ENCODE data around the gene NPAS2.

The NPAS2 gene, protein sequence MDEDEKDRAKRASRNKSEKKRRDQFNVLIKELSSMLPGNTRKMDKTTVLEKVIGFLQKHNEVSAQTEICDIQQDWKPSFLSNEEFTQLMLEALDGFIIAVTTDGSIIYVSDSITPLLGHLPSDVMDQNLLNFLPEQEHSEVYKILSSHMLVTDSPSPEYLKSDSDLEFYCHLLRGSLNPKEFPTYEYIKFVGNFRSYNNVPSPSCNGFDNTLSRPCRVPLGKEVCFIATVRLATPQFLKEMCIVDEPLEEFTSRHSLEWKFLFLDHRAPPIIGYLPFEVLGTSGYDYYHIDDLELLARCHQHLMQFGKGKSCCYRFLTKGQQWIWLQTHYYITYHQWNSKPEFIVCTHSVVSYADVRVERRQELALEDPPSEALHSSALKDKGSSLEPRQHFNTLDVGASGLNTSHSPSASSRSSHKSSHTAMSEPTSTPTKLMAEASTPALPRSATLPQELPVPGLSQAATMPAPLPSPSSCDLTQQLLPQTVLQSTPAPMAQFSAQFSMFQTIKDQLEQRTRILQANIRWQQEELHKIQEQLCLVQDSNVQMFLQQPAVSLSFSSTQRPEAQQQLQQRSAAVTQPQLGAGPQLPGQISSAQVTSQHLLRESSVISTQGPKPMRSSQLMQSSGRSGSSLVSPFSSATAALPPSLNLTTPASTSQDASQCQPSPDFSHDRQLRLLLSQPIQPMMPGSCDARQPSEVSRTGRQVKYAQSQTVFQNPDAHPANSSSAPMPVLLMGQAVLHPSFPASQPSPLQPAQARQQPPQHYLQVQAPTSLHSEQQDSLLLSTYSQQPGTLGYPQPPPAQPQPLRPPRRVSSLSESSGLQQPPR

DNA sequence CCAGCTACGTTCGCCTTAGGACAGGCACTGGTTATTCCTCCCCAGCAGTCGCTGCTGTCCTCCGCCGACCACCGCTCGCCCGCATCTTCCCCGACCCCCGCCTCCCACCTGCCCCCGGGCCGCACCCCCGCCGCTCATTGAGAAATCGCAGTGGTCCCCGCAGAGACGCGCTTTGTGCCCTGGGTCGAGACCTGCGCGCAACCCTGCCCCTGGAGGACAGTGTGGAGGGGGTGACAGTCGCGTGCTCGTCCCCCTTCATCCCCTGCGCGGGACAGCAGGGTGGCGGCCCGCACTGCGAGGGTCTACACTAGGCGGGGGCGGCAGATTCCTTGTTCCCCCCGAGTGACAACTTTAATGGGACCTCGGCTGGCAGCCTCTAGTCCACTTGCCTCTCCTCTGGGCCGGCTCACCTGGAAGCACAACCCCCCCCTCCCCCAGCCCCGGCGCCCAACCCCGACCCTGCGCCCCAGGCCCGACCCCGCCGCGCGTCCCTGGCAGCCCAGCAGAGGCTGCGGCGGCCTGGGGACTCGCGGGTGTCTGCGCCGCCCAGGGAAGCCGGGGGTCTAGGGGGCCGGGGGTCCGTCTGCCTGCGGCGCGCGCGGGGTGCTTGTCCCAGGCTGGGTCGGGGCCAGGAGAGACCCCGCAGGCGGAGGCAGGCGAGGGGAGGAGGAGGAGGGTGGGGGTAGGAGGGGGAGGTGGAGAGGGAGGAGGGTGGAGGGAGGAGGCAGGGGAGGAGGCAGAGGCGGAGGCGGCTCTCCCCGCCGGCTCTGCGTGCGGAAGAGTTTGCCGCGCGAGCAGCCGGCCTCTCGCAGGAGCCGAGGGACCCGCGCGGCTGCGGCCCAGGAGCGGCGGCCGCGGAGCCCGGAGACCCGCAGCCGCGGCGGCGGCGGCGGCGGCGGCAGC lies at the start of gene NPAS2:
Gene NPAS2 (plus strand): TSS at position 770 of the 903 bp plus-strand sequence. CDS start 84,616 bp downstream, outside the sequence.
- DNase-seq (ENCODE audit: low read depth), result no peak

DNA sequence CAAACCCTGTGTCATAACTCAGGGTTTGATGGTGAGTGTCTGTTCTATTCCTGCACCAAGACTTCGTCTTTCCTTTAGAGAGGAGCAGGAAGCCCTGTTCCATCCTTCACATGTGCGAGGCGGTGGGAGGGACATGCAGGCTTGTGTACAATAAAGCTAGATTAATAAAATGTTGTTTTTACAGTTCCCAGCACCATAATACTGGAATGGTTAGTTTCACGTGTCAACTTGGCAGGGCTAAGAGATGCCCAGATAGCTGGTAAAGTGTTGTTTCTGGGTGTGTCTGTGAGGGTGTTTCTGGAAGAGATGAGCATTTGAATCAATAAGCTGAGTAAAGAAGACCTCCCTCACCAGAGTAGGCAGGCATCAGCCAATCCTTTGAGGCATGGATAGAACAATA lies 48.8 kb upstream of the NPAS2 start:
- no peak for DNase-seq (ENCODE audit: low read depth)

DNA sequence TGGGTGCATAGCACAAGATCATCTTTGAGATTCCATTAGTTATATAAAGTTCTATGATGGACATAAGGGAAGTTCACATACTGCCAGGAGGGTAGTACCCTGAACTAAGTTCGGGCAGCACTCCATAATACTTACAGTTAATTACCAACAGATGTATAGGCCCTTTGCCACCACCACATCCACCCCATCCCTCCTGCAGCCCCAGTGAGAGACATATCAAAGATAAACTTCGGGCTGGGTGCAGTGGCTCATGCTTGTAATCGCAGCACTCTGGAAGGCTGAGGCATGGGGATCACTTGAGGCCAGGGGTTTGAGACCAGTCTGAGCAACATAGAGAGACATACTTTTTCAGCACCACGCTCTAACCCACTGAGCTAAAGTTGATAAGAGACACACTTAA lies 46.4 kb upstream of the NPAS2 start:
- no peak for DNase-seq (ENCODE audit: low read depth)

DNA sequence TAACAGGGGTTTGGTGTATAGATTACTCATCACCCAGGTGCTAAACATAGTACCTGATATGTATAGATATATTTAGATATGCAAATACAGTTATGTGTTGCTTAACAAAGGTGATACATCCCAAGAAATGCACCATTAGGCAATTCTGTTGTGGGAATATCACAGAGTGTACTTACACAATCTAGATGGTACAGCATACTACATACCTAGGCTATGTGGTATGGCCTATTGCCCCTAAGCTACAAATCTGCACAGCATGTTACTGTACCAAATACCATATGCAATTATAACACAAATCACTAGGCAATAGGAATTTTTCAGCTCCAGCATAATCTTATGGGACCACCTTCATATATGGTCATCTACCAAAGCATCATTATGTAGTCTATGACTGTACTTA lies 43.5 kb upstream of the NPAS2 start:
- no peak for DNase-seq (ENCODE audit: low read depth)

DNA sequence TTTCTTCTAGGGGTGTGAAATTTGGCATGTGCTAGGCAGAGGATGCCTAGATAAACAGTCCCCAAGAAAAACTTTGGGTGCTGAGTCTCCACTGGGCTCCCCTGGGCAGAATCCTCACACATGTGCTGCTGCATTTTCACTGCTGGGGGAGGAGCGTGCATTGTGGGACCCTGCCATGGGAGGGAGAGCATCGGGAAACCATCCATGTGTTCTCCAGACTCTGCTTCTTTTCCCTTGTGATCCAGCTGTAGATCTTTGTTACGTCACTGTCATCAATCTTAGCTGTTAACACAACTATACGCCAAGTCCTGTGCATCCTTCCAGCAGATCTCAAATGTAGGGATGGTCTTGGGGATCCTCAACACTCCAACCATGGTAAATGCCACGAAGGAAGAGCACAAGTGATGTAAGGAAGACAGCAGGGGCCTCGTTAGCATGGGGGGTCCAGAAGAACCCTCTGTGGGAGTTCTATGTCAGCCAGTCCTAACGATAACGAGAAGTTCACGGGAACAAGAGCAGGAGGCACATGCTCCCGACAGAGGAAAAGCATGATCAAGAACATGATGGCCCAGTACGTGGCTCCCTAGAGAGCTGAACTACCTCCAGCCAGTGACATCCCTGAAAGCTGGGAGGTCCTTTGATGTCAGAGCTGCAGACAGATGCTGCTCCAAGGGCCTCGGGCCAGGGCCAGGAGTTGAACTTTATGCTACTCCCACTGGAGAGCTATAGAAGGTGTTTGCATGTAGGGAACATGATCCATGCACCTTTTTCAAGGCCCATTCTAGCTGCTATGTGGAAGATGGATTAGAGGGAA lies 41.1 kb upstream of the NPAS2 start:
- DNase-seq (ENCODE audit: low read depth), result no peak

DNA sequence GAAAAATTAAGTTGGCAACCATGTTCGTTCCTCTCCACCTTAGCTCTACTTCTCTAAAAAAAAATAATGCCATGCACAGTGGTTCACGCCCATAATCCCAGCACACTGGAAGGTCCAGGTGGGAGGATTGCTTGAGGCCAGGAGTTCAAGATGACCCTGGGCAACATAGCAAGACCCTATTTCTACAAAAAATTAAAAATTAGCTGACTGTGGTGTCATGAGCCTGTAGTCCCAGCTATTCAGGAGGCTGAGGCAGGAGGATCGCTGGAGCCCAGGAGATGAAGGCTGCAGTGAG lies 40.1 kb upstream of the NPAS2 start:
- no peak for DNase-seq (ENCODE audit: low read depth)

DNA sequence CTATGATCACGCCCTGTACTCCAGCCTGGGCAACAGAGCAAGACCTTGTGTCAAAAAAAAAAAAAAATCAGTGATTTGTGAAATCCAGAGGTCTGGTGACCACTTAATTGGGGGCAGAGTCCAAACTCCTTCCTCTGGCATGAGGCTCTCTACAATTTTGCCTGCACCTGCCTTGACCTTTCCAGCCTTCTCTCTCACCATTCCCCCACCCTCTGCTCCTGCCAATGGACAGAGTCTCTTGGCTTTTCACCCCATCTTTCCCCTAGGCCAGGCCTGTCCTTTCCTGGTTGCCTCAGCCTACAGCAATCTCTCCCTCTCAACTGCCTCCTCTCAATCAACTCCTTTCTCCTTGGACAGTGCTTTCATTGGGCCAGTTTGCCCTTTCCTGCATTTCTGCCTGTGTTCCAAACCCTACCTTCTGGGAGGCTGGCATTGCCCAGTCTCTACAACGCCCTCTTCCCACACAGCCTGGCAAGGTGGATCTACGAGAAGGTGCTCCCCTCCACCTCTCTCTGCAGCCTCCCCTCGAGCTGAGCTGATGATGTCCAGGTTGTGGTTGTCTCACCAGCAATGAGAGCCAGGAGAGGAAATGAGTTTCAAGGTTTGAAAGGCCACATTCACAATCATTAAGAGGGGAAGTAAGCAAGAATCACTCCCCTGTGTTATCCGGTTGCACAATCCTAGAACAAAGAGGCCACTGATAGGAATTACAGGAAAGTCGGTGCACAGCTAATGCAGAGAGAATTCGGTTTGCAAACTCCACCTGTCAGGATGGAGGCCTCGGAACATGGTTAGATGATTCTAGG lies 39.5 kb upstream of the NPAS2 start:
- DNase-seq (ENCODE audit: low read depth), result no peak

DNA sequence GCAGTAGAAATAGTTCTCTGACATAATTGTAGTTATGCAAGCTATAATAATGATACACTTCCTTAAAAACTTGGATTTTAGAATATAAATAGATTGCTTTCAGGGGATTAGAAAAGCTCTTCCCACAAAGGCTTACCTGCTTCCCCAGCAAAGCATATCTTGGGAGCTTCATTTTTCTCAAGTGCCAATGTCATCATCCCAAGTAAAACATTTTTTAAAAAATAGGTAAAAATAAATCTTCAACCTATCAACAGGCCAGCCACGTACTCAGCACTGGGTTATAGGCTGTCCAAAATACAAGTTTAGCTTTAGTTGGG lies 39.0 kb upstream of the NPAS2 start:
- no peak for DNase-seq (ENCODE audit: low read depth)

DNA sequence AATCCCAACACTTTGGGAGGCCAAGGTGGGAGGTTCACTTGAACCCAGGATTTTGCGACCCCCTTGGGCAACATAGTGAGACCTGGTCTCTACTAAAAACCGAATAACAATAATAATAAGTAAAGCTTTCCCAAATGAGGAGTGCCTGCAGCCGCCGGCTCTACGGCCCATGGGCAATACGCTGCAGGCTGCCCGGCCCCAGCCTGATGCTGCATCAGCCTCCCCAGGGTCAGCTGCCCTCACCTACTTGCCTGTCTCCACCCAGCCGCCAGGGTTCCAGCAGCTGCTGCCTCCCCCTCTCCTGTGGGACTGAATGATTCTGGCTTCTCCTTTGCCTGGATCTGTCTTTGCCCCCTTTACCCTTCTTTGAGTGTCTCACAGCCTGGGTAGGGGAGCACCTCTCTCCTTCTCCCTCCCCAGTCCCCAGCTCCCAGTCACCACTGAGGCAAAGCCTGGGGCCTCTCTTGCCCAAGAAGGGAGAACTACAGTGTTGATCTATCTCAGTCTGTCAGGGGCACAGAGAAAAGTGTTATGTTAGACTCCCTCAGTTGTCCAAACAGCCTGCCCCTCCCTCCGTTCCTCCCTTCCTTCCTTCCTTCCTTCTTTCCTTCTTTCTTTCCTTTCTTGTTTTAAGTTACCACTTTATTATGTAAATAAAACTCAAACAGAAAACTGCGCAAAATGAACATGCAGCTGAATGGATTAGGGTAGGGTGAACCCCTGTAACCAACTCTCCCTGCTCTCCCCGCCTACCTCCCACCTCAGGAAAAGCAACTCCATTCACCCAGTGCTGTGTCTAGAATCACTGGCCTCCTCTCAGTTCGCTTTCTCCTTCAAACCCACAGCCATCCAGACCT lies 38.2 kb upstream of the NPAS2 start:
- no peak for DNase-seq (ENCODE audit: low read depth)

DNA sequence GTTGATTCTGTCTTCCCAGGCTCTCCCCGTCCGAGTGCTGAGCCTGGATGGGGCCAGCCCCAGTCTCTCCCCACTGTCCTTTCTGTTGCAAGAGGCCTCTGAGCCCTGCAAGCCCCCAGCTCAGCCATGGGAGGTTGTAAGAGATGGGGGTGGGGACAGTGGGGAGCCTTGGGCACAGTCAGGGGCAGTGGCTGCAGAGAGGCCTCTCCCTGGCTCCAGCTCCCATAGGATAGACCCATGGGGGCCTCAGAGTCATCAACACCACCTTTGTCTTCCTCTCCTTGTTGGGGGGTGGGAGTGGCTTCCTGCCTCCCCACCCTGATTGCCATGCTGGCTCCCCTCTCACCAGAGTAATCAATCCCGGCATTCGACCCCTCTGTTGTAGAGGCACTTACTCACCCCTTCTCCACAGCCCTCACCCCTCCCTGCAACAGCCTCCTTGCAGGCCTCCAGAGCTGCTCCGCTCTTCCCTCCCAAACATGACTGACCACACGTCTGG lies 37.5 kb upstream of the NPAS2 start:
- DNase-seq (ENCODE audit: low read depth), result no peak

DNA sequence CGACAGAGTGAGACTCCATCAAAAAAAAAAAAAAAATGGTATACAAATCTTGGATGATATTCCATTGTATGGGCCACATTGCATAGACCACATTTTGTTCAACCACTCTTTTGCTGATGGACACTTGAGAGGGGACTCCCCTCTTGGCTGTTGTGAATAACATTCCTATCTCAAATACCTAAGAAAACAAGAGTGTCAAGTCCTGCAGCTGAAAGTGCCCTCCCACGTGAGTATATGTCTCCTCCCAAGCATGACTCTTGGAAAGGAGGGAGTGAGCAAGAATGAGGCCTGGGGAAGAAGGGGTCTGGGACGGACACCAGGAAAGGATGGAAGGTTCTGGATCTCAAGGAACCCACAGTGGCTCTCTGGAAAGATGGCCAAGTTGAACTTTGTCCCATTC lies 36.0 kb upstream of the NPAS2 start:
- DNase-seq (ENCODE audit: low read depth), result no peak

DNA sequence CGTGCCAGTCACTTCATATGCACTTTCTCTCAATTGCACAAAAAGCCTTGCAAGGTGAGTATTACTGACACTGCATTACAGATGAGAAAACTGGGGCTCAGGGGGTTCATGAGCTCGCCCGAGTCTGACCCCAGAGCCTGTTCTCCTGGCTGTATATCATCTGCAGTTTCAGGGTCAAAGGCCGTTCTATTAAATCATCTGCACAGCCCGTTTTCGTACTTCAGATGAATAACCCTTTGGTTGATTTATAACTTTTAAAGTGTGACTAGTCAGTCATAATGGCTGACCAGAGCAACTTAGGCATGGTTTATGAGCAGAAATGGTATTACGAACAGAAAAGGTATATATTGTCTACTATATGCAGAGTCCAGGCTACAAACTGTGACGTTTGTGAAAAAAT lies 35.3 kb upstream of the NPAS2 start:
- no peak for DNase-seq (ENCODE audit: low read depth)

DNA sequence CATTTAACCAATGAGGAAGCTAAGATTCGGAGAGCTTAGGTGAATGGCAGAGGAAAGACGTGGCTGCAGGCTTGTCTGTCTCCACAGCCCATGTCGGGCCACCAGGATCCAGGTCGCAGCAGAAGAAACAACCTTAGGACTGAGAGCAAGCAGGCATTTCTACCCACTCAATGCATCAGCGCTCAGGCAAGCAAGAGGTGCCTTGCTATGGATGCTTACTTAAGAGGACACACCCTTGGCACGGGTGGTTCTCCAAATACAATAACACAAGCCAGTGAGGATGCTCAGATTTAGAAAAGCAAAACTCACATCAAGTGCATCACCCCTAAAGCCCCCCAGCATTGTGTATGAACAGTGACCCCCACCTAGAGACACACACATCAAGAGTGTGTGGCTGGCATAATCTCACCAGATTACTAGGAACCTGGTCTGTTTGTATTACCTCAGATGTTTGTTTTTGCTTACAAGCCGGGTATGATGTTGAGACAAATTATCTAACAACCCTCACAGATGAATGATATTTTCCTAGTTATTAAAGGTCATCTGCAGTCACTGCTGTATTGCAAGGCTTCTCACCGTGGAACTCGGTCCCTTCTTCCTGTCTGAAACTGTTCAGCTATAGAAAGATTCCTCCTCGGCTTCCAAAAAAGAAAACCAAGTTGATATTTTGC lies 34.2 kb upstream of the NPAS2 start:
- no peak for DNase-seq (ENCODE audit: low read depth)

DNA sequence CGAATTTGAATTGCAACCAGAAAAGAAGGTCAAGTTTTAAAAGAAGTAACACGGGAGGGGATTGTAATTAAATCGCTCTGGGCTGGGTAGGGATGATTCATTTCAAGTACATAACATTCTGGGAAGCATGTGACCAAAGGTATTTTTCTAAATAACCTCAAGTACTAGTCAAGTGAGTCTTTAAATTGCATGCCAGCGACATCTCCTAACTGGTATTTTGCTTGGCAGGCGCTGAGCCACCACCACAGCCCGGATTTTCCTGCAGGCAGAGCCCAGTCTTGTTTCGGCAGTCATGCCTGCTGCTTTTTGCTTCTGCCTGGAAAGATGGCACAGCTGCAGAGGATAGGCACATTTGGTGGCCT lies 33.7 kb upstream of the NPAS2 start:
- DNase-seq (ENCODE audit: low read depth), result no peak

DNA sequence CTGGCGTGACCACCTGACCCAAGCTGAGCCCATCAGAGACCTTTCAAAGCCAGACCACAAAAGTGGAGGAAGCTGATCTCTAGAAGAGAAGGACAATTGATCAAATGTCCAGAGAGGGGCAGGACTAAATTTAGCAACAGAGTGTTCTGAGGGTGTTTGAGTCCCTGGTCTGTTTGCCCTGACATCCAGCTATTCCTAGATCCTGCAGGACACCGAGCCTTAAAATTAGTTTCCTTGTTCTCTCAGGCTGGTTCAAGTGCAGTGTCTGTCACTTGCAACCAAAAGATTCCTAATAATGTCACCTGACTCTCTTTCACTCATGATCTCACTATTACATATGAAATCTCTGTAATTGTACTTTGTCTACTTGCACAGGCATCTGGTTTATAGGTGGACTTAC lies 33.0 kb upstream of the NPAS2 start:
- no peak for DNase-seq (ENCODE audit: low read depth)

DNA sequence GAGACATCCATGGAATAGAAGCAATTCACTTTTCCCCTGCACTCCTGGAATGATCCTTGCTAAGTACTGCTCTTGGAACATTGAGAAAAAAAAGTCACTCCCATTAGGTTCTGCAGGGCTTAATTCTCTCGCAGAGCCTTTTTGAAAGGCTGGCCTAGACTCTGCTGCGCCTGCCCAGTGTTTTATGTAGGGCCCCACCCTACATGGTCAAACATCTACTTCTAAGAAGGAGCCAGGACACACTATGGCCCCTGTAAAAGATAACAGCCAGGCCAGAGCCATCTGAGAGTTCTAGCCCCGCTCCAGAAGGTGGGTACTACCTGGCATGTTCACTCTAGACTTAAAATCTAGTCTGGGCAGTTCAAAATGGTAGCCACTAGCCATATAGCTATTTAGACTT lies 30.6 kb upstream of the NPAS2 start:
- DNase-seq (ENCODE audit: low read depth), result no peak

DNA sequence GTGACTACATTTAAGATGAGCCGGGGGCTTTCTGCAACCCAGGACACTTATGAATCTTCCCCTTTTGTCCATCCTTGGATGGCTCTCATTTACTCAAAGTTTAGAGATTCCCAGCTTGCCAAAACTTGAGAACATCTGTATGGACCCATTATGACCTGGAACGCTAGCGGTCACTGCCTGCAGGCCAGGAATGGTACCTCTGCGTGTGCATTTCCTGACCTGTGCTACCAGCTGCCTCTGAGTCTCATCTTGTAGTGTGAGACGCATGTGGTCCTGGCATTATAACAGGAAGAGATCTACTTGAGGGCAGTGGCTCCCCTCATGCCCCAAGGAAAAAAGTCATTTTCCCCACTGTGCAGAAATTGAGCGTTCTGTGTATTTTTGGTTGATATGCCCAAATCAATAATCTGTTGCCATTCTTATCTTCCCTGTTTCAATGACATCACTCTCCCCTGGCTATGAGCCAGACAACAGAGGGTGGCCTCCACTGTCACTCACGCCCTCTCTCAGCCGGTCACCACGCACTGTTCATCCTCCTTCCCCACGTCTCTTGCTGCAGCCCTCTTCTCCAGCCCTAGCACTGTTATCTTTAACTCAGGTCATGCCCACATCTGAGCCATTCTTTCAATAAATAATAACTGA lies 28.5 kb upstream of the NPAS2 start:
- DNase-seq (ENCODE audit: low read depth), result no peak

DNA sequence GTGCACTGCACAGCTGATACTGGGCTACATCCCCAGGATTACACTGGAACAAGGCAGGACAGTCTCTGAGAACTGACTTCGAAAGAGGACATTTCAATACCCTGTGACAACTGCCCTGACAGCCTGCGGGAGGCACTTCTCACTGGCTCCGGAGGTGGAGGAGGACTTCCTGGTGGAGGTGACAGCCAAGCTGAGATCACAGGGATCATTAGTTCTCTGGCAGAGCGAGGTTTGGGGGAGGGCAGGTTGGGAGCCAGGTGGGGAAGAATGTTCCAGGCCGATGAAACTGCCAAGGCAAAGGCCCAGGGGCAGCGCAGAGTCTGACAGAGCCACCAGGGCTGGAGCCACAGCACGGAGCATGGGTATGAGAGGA lies 28.0 kb upstream of the NPAS2 start:
- no peak for DNase-seq (ENCODE audit: low read depth)

DNA sequence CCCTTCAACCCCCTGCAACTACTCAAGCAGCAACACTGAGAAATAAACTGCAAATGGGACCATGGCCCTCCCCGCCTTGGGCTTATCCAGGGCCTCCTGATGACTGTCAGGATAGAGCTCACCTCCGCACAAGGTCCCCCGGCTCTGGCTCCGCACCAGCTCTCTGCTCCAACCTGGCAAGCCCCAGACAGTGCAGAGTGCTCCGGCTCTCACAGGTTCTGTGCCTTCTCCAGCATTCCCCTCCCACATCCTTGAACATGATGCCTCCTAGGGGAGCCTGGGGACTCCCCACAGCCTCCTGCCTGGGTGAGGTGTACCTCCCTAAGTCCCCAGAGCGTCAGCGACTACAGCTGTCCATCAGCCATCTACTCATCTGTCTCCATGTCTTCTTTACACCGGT lies 26.7 kb upstream of the NPAS2 start:
- DNase-seq (ENCODE audit: low read depth), result no peak

Measured in stimulated activated CD8-positive, alpha-beta memory T cell treated with anti-CD3 and anti-CD28 coated beads, Interleukin-7, amount 100 ng/mL, for 24 hours (primary cell).